Left lung (tissue), 10 donors: ENCODE data around the gene PDILT. TPM values are rescaled to one million over a fixed set of nuclear protein-coding genes. Genes with fewer than 3 reads are reported as not detected.

Experiments
- ATAC-seq: fragments of 200-7000 bp; cut with Tn5 transposase; one replicate; pipeline ENCODE4 v1.9.1; 2020; ENCODE audit warnings: moderate library complexity
- DNase-seq, 4 donors: peaks; one replicate each; pipeline ENCODE4 v3.0.0-alpha.2; 2013 to 2020
- H3K27ac ChIP-seq, 2 donors: fragments of 200-600 bp; sonication (generic) in 1 of 2; one replicate each; pipeline versions ENCODE4 v1.5.0 to v1.8.0; 2020 to 2021
- H3K27me3 ChIP-seq, 2 donors: fragments of 200-600 bp; sonication (generic) in 1 of 2; one replicate each; pipeline versions ENCODE4 v1.5.0 to v1.8.0; 2020 to 2021
- H3K36me3 ChIP-seq, 2 donors: fragments of 200-600 bp; sonication (generic) in 1 of 2; one replicate each; pipeline versions ENCODE4 v1.5.0 to v1.8.0; 2020 to 2021
- H3K4me1 ChIP-seq, 2 donors: fragments of 200-600 bp; one replicate each; pipeline ENCODE4 v1.8.0; 2021
- H3K4me3 ChIP-seq, 2 donors: fragments of 200-600 bp; sonication (generic) in 1 of 2; one replicate each; pipeline versions ENCODE4 v1.5.0 to v1.8.0; 2020 to 2021; ENCODE audit warnings: mild to moderate bottlenecking in 1 of 2
- H3K9me3 ChIP-seq, 2 donors: fragments of 200-600 bp; sonication (generic) in 1 of 2; one replicate each; pipeline versions ENCODE4 v1.5.0 to v1.8.0; 2020 to 2021
- intact Hi-C, 2 donors: fragments of 100-400 bp; cut with DNase I; formaldehyde crosslinking; loops; one replicate each; pipeline versions ENCODE4 v1.11.2 to v1.14.2; 2022
- polyA plus RNA-seq, 6 donors: library from polyadenylated mRNA; unstranded; fragments of 120-200 nt; gene quantifications; one replicate each; pipeline ENCODE4 v1.2.1, GENCODE V29; 2013; ENCODE audit not compliant: insufficient read length in 6 of 6
- total RNA-seq, 2 donors: library from RNA; stranded (reverse); fragmentation: NEBNext Ultra II Directional; extraction: Animal tissue kit (Norgen Biotek cat#: 25700); gene quantifications; one replicate each; pipeline ENCODE4 v1.2.1, GENCODE V29; 2021
- TF ChIP-seq, protein P1 (sequence below), 2 donors: fragments of 200-600 bp; sonication (generic) in 1 of 2; IDR thresholded peaks; one replicate each; pipeline versions ENCODE4 v1.5.0 to v1.8.0; 2021; ENCODE audit warnings: antibody characterized with exemption in 2 of 2
- donor health status: DM: no; HTN: yes; CAD: no.
- donor health status: DM: no; HTN: no; CAD: no.

Gene PDILT
- total and polyA plus RNA-seq, 8 donors: not detected

GRCh38 chr16:20329392-20330138 lies 75.0 kb downstream of the PDILT start:
- H3K4me3 ChIP-seq: no peak overlapping the region
- H3K36me3 ChIP-seq: no peaks in the 10 kb centered on the region
- H3K4me1 ChIP-seq: no peaks in the 10 kb centered on the region
- TF ChIP-seq, protein P1, sequence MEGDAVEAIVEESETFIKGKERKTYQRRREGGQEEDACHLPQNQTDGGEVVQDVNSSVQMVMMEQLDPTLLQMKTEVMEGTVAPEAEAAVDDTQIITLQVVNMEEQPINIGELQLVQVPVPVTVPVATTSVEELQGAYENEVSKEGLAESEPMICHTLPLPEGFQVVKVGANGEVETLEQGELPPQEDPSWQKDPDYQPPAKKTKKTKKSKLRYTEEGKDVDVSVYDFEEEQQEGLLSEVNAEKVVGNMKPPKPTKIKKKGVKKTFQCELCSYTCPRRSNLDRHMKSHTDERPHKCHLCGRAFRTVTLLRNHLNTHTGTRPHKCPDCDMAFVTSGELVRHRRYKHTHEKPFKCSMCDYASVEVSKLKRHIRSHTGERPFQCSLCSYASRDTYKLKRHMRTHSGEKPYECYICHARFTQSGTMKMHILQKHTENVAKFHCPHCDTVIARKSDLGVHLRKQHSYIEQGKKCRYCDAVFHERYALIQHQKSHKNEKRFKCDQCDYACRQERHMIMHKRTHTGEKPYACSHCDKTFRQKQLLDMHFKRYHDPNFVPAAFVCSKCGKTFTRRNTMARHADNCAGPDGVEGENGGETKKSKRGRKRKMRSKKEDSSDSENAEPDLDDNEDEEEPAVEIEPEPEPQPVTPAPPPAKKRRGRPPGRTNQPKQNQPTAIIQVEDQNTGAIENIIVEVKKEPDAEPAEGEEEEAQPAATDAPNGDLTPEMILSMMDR (IDR thresholded peaks at IDR 0.05): no peak
- no peaks in the 10 kb centered on the region for H3K9me3 ChIP-seq
- H3K27me3 ChIP-seq: peaks cover 0 to 13% of the 10 kb centered on the region in 2 donors
- DNase-seq (no peak), ATAC-seq (no peak)
- intact Hi-C loops: no loop called here
- no peak overlapping the region for H3K27ac ChIP-seq

DNA sequence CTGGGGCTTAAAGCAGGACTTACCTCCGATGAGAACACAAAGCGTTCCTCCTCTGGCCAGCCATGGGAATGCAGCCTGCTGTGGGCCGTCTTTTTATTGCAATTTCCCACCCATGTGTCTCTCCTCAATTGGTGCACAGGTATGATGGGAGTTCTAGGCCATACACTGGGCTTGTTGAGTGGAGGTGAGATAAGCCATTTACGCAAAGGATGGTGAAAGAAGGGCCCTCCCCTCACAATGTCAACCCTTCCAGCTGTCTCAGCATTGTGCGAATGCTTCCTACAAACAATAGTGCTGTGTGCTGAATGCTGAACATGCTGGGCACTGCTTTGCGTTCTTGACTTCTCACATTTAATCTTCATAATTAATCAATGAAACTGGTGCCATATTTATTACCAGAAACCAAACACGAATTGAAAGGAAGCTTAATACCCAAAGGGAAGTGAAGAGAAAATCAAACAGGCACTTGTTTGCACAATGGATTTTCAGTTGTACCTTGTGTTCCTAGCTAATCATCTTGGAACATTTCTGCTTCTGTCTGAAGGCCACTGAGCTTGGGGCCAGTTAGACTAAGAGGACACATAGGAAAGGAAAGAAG lies 77.0 kb downstream of the PDILT start, which contains the start of gene GP2:
TSS of gene GP2 (minus strand) at position 70 of the 598 bp plus-strand sequence. CDS start 1,082 bp downstream, outside the sequence.
- H3K27ac ChIP-seq: no peak within 1 kb of the TSS
- H3K4me3 ChIP-seq: no peak within 1 kb of the TSS
- ATAC-seq (no peak), DNase-seq (no peak)
- H3K9me3 ChIP-seq: no peaks in the 10 kb centered on the region
- no peaks in the 10 kb centered on the region for H3K27me3 ChIP-seq
- TF ChIP-seq, protein P1 (IDR thresholded peaks at IDR 0.05): no peak
- H3K4me1 ChIP-seq: no peaks in the 10 kb centered on the region
- intact Hi-C loops: no loop called here
- H3K36me3 ChIP-seq: no peaks in the 10 kb centered on the region

DNA sequence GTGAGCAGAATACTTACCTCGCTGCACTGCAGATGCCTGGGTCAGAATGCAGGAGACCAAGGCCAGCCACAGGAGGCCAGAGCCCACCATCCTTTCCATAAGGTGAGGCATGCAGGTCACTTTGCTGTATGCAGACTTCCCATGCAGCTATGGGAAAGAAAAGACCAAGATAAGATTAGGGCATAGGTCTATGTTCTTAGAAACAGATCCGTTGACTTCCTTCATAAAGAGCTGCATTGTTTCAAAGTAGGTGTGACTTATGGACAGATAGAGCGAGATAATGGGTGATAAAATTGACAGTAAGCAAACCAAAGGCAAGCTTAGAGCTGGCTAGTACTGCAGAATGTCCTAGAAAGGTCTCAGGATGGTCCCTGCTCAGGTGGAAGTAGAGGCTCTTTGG lies 78.2 kb downstream of the PDILT start:
- ATAC-seq (no peak), DNase-seq (no peak)
- Histone ChIP-seq H3K36me3 (no peaks in the 10 kb centered on the region), H3K27ac (no peak overlapping the region), H3K27me3 (no peaks in the 10 kb centered on the region), H3K4me1 (no peaks in the 10 kb centered on the region), H3K4me3 (no peak overlapping the region), H3K9me3 (no peaks in the 10 kb centered on the region)
- TF ChIP-seq, protein P1 (IDR thresholded peaks at IDR 0.05): no peak
- intact Hi-C loops: no loop called here

GRCh38 chr16:20325005-20325404 lies 79.5 kb downstream of the PDILT start:
- H3K4me3 ChIP-seq: no peak overlapping the region
- ATAC-seq (no peak), DNase-seq (no peak)
- H3K27ac ChIP-seq: no peak overlapping the region
- H3K27me3 ChIP-seq: no peaks in the 10 kb centered on the region
- intact Hi-C loops: no loop called here
- H3K9me3 ChIP-seq: no peaks in the 10 kb centered on the region
- TF ChIP-seq, protein P1 (IDR thresholded peaks at IDR 0.05): no peak
- H3K36me3 ChIP-seq: no peaks in the 10 kb centered on the region
- no peaks in the 10 kb centered on the region for H3K4me1 ChIP-seq

DNA sequence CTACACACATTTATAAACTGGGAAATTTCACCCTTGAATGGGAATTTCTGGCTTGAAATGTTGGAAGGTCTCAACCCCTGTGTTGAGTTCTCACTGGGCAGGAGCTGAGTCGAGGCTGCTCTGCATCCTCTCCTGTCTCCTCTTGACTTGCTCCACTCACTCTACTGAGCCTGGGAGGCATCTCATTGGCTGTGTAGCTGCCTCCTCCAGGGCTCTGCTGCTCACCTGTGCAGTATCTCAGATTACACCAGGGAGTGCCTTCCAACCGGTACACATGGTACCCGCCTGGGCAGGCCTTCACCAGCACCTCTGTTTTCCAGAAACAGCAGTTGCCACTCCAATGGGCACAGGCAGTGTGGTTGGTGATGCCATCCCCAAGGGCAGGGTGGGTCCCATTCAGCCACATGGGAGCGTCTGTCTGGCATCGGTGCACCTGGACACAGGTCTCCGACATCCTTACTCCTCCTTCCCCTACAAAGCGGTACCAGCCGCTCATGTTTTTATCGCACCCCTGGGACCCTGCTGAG lies 80.9 kb downstream of the PDILT start:
- Histone ChIP-seq H3K27me3 (no peaks in the 10 kb centered on the region), H3K36me3 (no peaks in the 10 kb centered on the region), H3K4me3 (no peak overlapping the region), H3K27ac (no peak overlapping the region), H3K9me3 (no peaks in the 10 kb centered on the region), H3K4me1 (no peaks in the 10 kb centered on the region)
- intact Hi-C loops: no loop called here
- DNase-seq: no peak
- no peak for ATAC-seq
- TF ChIP-seq, protein P1 (IDR thresholded peaks at IDR 0.05): no peak
